SU-DHL-6 (cell line): ENCODE results near the gene FTCD.
"Not testable (repeated sequence)": the region's sequence is repeated elsewhere in the genome, so short reads cannot be mapped to it uniquely, and the experiment has no call there.

Source experiments
- H2AFZ ChIP-seq: fragments of 200-600 bp; sonication (generic); 2 replicates; pipeline ENCODE4 v1.6.1; 2014; ENCODE audit warnings: low read depth, mild to moderate bottlenecking, moderate library complexity, mixed read lengths, antibody characterized with exemption, low read length; ENCODE audit not compliant: severe bottlenecking
- H3F3A ChIP-seq: fragments of 200-600 bp; shearing (Covaris generic); 2 replicates; pipeline ENCODE4 v1.6.0; 2016; ENCODE audit warnings: antibody characterized with exemption, mild to moderate bottlenecking; ENCODE audit not compliant: insufficient read depth
- H3K27ac ChIP-seq: fragments of 200-600 bp; sonication (generic); 2 replicates; pipeline ENCODE4 v1.5.1; 2016; ENCODE audit warnings: low read depth, mild to moderate bottlenecking, low read length, moderate library complexity, mixed read lengths
- H3K27me3 ChIP-seq: fragments of 200-600 bp; sonication (generic), shearing (Covaris generic); 2 replicates; pipeline ENCODE4 v1.6.0; 2014; ENCODE audit warnings: mild to moderate bottlenecking, low read length
- H3K36me3 ChIP-seq: fragments of 200-600 bp; sonication (generic); 2 replicates; pipeline ENCODE4 v1.6.1; 2014; ENCODE audit warnings: mild to moderate bottlenecking, low read length, mixed read lengths
- H3K4me2 ChIP-seq: fragments of 300-600, 200-600 bp; shearing (Covaris generic), sonication (generic); 2 replicates; pipeline ENCODE4 v1.6.0; 2014; ENCODE audit warnings: low read length, low read depth, mild to moderate bottlenecking; ENCODE audit not compliant: poor library complexity, severe bottlenecking
- H3K4me3 ChIP-seq: fragments of 200-600 bp; sonication (generic); 2 replicates; pipeline ENCODE4 v1.5.1; 2014; ENCODE audit warnings: antibody characterized with exemption, low read length, mild to moderate bottlenecking, mixed read lengths; ENCODE audit not compliant: insufficient read depth, poor library complexity, severe bottlenecking
- H3K79me2 ChIP-seq: fragments of 200-600 bp; sonication (generic); 2 replicates; pipeline ENCODE4 v1.6.1; 2014; ENCODE audit warnings: mild to moderate bottlenecking, low read length, moderate library complexity; ENCODE audit not compliant: insufficient read depth
- H3K9ac ChIP-seq: fragments of 200-600 bp; sonication (generic); 2 replicates; pipeline ENCODE4 v1.7.0; 2014; ENCODE audit warnings: mild to moderate bottlenecking, low read length
- H3K9me2 ChIP-seq: fragments of 200-600 bp; sonication (generic); replicated peaks from 2 replicates; pipeline ENCODE4 v1.6.1; 2014; ENCODE audit warnings: low read length; ENCODE audit not compliant: insufficient read depth
- H3K9me3 ChIP-seq: fragments of 200-600 bp; sonication (generic); 2 replicates; pipeline ENCODE4 v1.6.1; 2014; ENCODE audit warnings: low read length, mixed read lengths; ENCODE audit not compliant: insufficient read depth
- H4K20me1 ChIP-seq: fragments of 200-600 bp; sonication (generic); 2 replicates; pipeline ENCODE4 v1.6.1; 2014; ENCODE audit warnings: low read depth, mild to moderate bottlenecking, antibody characterized with exemption, low read length, moderate library complexity, mixed read lengths
- CTCF ChIP-seq: fragments of 200-600 bp; sonication (generic); IDR thresholded peaks from one replicate; pipeline ENCODE4 v1.5.1; 2017; ENCODE audit warnings: antibody characterized with exemption, mild to moderate bottlenecking, low read length, moderate library complexity; ENCODE audit not compliant: insufficient read depth, poor library complexity, severe bottlenecking
- EZH2phosphoT487 ChIP-seq: fragments of 200-600 bp; sonication (generic), shearing (Covaris generic); conservative IDR thresholded peaks from 2 replicates; pipeline ENCODE4 v1.6.1; 2018; ENCODE audit warnings: mild to moderate bottlenecking, antibody characterized with exemption, low read length, moderate library complexity, mixed read lengths

The FTCD gene

GRCh38 chr21:46180079-46180722 is 24.8 kb upstream of the FTCD start:
- H3K36me3 ChIP-seq: no peaks in the 10 kb centered on the region
- 0 out of 2 replicates have a peak, but pooled peaks cover under 1% of the 10 kb centered on the region for H3K79me2 ChIP-seq
- H3K4me2 ChIP-seq: no peak overlapping the region
- H4K20me1 ChIP-seq: no peaks in the 10 kb centered on the region
- H3F3A ChIP-seq: 0 out of 2 replicates have a peak, but pooled peaks cover under 1% of the 10 kb centered on the region
- no peak overlapping the region for H2AFZ ChIP-seq
- no peak overlapping the region for H3K27ac ChIP-seq
- no peak for TF ChIP-seq CTCF
- TF ChIP-seq EZH2phosphoT487: no peak
- H3K9ac ChIP-seq: no peak overlapping the region
- H3K9me2 ChIP-seq: no peaks in the 10 kb centered on the region
- H3K27me3 ChIP-seq: no peaks in the 10 kb centered on the region
- no peaks in the 10 kb centered on the region for H3K9me3 ChIP-seq
- no peak overlapping the region for H3K4me3 ChIP-seq

GRCh38 chr21:46179708-46180078 is 24.3 kb upstream of the FTCD start:
- H2AFZ ChIP-seq: no peak overlapping the region
- TF ChIP-seq CTCF (no peak), EZH2phosphoT487 (no peak)

GRCh38 chr21:46178961-46179360 is 23.6 kb upstream of the FTCD start:
- H3K27me3 ChIP-seq: no peaks in the 10 kb centered on the region
- H3K9ac ChIP-seq: no peak overlapping the region
- no peak overlapping the region for H3K4me3 ChIP-seq
- no peak overlapping the region for H3K27ac ChIP-seq
- peaks cover 4% of the 10 kb centered on the region; the same call in 1 of the 2 replicates for H4K20me1 ChIP-seq
- no peak overlapping the region for H2AFZ ChIP-seq
- H3K79me2 ChIP-seq: 0 out of 2 replicates have a peak, but pooled peaks cover 4% of the 10 kb centered on the region
- H3K36me3 ChIP-seq: no peaks in the 10 kb centered on the region
- TF ChIP-seq CTCF (no peak), EZH2phosphoT487 (no peak)
- no peaks in the 10 kb centered on the region for H3F3A ChIP-seq
- no peaks in the 10 kb centered on the region for H3K9me2 ChIP-seq
- H3K4me2 ChIP-seq: no peak overlapping the region
- no peaks in the 10 kb centered on the region for H3K9me3 ChIP-seq

More at GRCh38 chr21:46179708-46180078, 24.3 kb upstream of the FTCD start:
- H3K27me3 ChIP-seq: no peaks in the 10 kb centered on the region
- no peak overlapping the region for H3K27ac ChIP-seq
- H3K9me2 ChIP-seq: no peaks in the 10 kb centered on the region
- H3K9me3 ChIP-seq: no peaks in the 10 kb centered on the region
- H4K20me1 ChIP-seq: peaks cover 4% of the 10 kb centered on the region; the same call in 1 of the 2 replicates
- no peak overlapping the region for H3K4me2 ChIP-seq
- 0 out of 2 replicates have a peak, but pooled peaks cover 4% of the 10 kb centered on the region for H3K79me2 ChIP-seq
- H3F3A ChIP-seq: no peaks in the 10 kb centered on the region
- H3K36me3 ChIP-seq: no peaks in the 10 kb centered on the region
- no peak overlapping the region for H3K9ac ChIP-seq
- H3K4me3 ChIP-seq: no peak overlapping the region

GRCh38 chr21:46176443-46177129 is 21.2 kb upstream of the FTCD start:
- not testable (repeated sequence) for H3K9me3 ChIP-seq, H3K4me2 ChIP-seq, H3K9me2 ChIP-seq, H2AFZ ChIP-seq, H3K79me2 ChIP-seq, H3K4me3 ChIP-seq, H3K27ac ChIP-seq, H3K36me3 ChIP-seq, H3F3A ChIP-seq, H3K9ac ChIP-seq, H3K27me3 ChIP-seq, H4K20me1 ChIP-seq
